Occipital lobe (tissue), 2 donors: ENCODE data around the gene SEMA4D. TPM values are rescaled to one million over a fixed set of nuclear protein-coding genes. Genes with fewer than 3 reads are reported as not detected.
"Not testable (repeated sequence)": the region's sequence is repeated elsewhere in the genome, so short reads cannot be mapped to it uniquely, and the experiment has no call there.

ENCODE experiments used
- DNase-seq: peaks from one replicate; lab custom pipeline; 2025; lab: John Stamatoyannopoulos, UW
- total RNA-seq: library from RNA; depleted of rRNA; stranded (reverse); fragments of >200 nt; gene quantifications from one replicate; pipeline ENCODE4 v1.2.3, GENCODE V29; 2014

The SEMA4D gene
- total RNA-seq, 1 donor from 2014 or later: 12.0 TPM

- DNase-seq: no peak
Measured at GRCh38 chr9:89482056-89482851, 15.7 kb downstream of the SEMA4D start.

- DNase-seq: no peak
Measured at GRCh38 chr9:89481538-89481915, 16.4 kb downstream of the SEMA4D start.

- DNase-seq: no peak
Measured at GRCh38 chr9:89480825-89481537, 16.9 kb downstream of the SEMA4D start.

GRCh38 chr9:89480372-89480771, 17.5 kb downstream of the SEMA4D start:
- DNase-seq: not testable (repeated sequence)

GRCh38 chr9:89479669-89480011, 18.3 kb downstream of the SEMA4D start:
- not testable (repeated sequence) for DNase-seq

- no peak for DNase-seq
Measured at GRCh38 chr9:89478821-89479668, 18.9 kb downstream of the SEMA4D start.

- DNase-seq: no peak
Measured at GRCh38 chr9:89477811-89478630, 19.9 kb downstream of the SEMA4D start.

- DNase-seq: no peak
Measured at GRCh38 chr9:89477384-89477783, 20.5 kb downstream of the SEMA4D start.

- no peak for DNase-seq
Measured at GRCh38 chr9:89476546-89476945, 21.4 kb downstream of the SEMA4D start.

GRCh38 chr9:89475891-89476440, 21.9 kb downstream of the SEMA4D start:
- DNase-seq: no peak

- DNase-seq: no peak
Measured at GRCh38 chr9:89474939-89475338, 23.0 kb downstream of the SEMA4D start.

- DNase-seq: no peak
Measured at GRCh38 chr9:89473762-89474469, 24.0 kb downstream of the SEMA4D start.

- DNase-seq: not testable (repeated sequence)
Measured at GRCh38 chr9:89471796-89472320, 26.1 kb downstream of the SEMA4D start.

GRCh38 chr9:89471390-89471789, 26.5 kb downstream of the SEMA4D start:
- DNase-seq: no peak

- no peak for DNase-seq
Measured at GRCh38 chr9:89470224-89470839, 27.6 kb downstream of the SEMA4D start.

- DNase-seq: no peak
Measured at GRCh38 chr9:89469003-89469402, 28.9 kb downstream of the SEMA4D start.

- no peak for DNase-seq
Measured at GRCh38 chr9:89468281-89468960, 29.5 kb downstream of the SEMA4D start.

- DNase-seq: no peak
Measured at GRCh38 chr9:89467278-89467625, 30.7 kb downstream of the SEMA4D start.
